Inflammatory macrophage treated with lipopolysaccharide for 1 hour (primary cell): Measurements from ENCODE around the gene SLC35A3.
"Not testable (repeated sequence)": the region's sequence is repeated elsewhere in the genome, so short reads cannot be mapped to it uniquely, and the experiment has no call there.

ENCODE experiments used
- DNase-seq, 2 donors: peaks; one replicate each; pipeline ENCODE4 v3.0.0-alpha.2; 2020 to 2022

The SLC35A3 gene

GRCh38 chr1:99969729-99970621, at the start of gene SLC35A3:
Gene SLC35A3, plus strand, starts transcription at chr1:99969996. Its CDS starts 23,559 bp downstream, at chr1:99993555.
- DNase-seq = peak; percentile 53 to 83

GRCh38 chr1:99934801-99935200, 35.0 kb upstream of the SLC35A3 start:
- DNase-seq = no peak

- DNase-seq = no peak
Measured at GRCh38 chr1:99935534-99935933, 34.3 kb upstream of the SLC35A3 start.

GRCh38 chr1:99936071-99936470, 33.7 kb upstream of the SLC35A3 start:
- no peak for DNase-seq

- DNase-seq = no peak
Measured at GRCh38 chr1:99942723-99943122, 27.1 kb upstream of the SLC35A3 start.

- no peak for DNase-seq
Measured at GRCh38 chr1:99943223-99943794, 26.5 kb upstream of the SLC35A3 start.

GRCh38 chr1:99944192-99944591, 25.6 kb upstream of the SLC35A3 start:
- no peak for DNase-seq

- no peak for DNase-seq
Measured at GRCh38 chr1:99945174-99945573, 24.6 kb upstream of the SLC35A3 start.

- no peak for DNase-seq
Measured at GRCh38 chr1:99950486-99950885, 19.3 kb upstream of the SLC35A3 start.

- DNase-seq = no peak
Measured at GRCh38 chr1:99952522-99952921, 17.3 kb upstream of the SLC35A3 start.

GRCh38 chr1:99955375-99955774, 14.4 kb upstream of the SLC35A3 start:
- no peak for DNase-seq

- no peak for DNase-seq
Measured at GRCh38 chr1:99956755-99957154, 13.0 kb upstream of the SLC35A3 start.

GRCh38 chr1:99957818-99958217, 12.0 kb upstream of the SLC35A3 start:
- no peak for DNase-seq

GRCh38 chr1:99959189-99959705, 10.5 kb upstream of the SLC35A3 start:
- DNase-seq = not testable (repeated sequence)

GRCh38 chr1:99960260-99960659, 9.5 kb upstream of the SLC35A3 start:
- not testable (repeated sequence) for DNase-seq

GRCh38 chr1:99963041-99963795, 6.6 kb upstream of the SLC35A3 start:
- no peak for DNase-seq

GRCh38 chr1:99964806-99965205, 5.0 kb upstream of the SLC35A3 start:
- DNase-seq = no peak

GRCh38 chr1:99965646-99966375, 4.0 kb upstream of the SLC35A3 start:
- no peak for DNase-seq

GRCh38 chr1:99968214-99968613, 1.6 kb upstream of the SLC35A3 start:
- no peak for DNase-seq

- DNase-seq = no peak
Measured at GRCh38 chr1:99969260-99969728, 502 bp upstream of the SLC35A3 start.

- no peak for DNase-seq
Measured at GRCh38 chr1:99970713-99971255, 988 bp downstream of the SLC35A3 start.

- not testable (repeated sequence) for DNase-seq
Measured at GRCh38 chr1:99972066-99972465, 2.3 kb downstream of the SLC35A3 start.
